GM11168 (cell line): ENCODE data around the gene EFCAB12.

ENCODE experiments used
- in situ Hi-C: fragments of 300-500 bp; cut with MboI; formaldehyde crosslinking; loops from one replicate; pipeline ENCODE4 v1.12.0; 2022; ENCODE audit warnings: low sequenced_read_pairs; ENCODE audit not compliant: unreplicated experiment

EFCAB12 gene

GRCh38 chr3:129448186-129448895, 19.9 kb upstream of the EFCAB12 start:
- in situ Hi-C loops = no loop called here

DNA sequence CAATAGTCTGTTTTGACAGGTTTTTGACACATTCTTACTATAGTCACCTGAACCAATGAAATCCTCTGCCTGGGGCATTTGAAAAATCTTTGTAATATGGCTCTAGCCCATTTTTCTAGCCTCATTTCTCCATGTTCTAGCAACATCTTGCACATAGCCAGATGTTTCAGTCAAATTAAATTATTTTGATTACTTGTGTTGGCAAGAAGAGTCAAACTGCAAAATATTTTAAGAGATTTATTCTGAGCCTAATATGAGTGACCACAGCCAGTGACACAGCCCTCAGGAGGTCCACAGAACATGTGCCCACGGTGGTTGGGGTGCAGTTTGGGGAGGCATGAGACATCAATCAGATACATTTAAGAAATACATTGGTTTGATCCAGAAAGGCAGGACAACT, 18.5 kb upstream of the EFCAB12 start:
- in situ Hi-C loops = no loop called here

DNA sequence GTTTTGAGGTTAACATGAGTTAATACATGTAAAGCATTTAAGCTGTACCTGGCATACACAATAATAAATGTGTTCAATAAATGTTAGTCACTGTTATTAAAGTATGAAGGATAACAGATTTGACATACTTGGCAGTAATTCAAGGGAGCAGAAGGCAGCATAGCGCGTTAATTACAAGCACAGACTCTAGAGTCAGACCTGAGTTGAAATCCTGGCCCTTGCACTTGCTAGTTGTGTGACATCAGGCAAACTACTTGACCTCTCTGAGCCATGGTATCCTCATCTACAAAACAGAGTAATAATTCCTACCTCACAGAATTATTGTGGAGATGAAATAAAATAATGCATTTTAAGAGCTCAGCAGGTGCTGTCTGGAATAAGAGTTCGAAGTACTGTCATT, 17.0 kb upstream of the EFCAB12 start:
- in situ Hi-C loops = no loop called here

DNA sequence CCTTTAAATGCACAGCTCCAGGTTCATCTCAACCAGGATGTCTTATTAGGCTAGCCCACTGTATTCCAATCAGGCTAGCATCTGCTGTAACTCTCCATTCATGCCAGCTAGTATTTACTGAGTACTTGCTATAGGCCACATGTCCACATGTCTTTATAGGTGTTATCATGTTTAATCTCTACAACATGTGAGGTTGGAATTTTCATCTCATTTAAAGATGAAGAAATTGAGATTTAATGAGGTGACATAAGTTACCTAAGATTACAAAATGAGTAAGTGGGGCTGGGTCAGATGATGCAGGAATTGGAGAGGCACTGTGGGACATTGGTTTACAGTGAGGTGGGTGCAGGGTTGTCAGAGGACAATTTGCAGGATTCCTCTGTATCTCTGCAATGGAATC, 14.5 kb upstream of the EFCAB12 start:
- in situ Hi-C loops = no loop called here

- in situ Hi-C loops = no loop called here
These were observed 14.1 kb upstream of the EFCAB12 start for GRCh38 chr3:129442486-129442885.

- in situ Hi-C loops = no loop called here
These were observed 13.3 kb upstream of the EFCAB12 start for GRCh38 chr3:129441782-129442181.

GRCh38 chr3:129441215-129441614, 12.8 kb upstream of the EFCAB12 start:
- in situ Hi-C loops = no loop called here

DNA sequence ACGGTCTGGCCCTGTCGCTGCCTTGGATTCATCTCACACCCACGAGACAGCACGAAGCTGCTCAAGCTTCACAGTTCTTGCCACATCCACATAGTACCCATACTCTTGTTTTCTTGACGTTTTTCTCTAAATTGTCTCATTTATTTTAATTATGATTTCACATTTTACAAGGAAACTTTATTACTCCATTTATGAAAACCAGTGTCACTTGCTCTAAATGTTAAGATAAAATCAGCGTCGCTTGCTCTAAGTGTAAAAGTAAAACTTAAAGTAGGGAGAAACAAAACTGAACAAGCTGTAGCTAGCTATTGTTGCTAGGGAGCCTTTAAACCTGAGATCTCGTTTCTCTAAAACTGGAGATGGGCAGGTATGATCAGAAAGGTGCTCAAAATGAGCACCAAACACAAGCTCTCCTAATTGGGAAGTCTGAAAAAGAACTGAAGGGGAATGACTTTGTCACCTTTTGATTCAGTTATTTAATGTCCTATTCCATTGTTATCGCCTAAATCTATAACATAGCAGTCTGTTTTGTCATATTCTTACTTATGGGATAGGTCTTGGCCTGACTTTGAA, 12.3 kb upstream of the EFCAB12 start:
- in situ Hi-C loops = no loop called here

DNA sequence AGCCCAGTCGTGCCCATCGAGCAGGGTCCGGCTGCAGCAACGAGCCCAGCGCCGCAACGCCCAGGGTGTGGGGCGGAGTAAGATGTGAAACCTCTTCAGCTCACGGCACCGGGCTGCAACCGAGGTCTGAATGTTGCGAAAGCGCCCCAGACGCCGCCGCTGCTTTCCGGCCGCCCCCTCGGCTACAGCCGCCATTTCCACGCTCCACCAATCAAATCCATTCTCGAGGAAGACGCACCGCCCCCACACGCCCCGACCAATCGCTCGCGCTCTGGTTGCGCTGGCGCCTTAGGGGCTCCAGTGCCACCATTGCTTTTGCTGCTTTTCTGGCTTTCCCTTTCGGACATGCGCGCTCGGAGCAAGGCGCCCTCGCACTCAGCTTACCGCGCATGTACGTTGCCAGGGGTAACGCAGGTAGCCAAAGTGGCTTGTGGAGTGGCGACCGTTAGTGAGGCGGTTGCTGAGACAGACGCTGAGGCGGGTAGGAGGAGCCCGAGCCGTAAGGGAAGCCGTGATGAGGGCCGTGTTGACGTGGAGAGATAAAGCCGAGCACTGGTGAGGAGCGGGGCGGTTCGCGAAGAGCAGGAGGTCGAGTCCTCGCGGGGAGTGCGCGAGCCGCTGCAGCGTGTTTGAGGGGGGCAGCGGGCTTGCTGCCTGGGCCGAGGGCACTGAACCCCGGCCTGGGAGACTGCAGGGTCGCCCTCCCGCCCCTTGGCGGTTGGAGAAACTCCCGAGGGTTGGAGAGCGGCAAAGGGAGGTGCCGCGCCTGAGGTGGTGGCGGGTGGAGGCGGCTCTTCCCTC, 11.6 kb upstream of the EFCAB12 start, which contains the start of the genes IFT122 and MBD4:
Gene IFT122 (plus strand): TSS at position 408 of the 801 bp plus-strand sequence. CDS start 107 bp downstream, at position 515.
Gene MBD4 (minus strand): TSS at position 132 of the 801 bp plus-strand sequence. CDS start 115 bp downstream, at position 17.
- in situ Hi-C loops = no loop called here

- in situ Hi-C loops = no loop called here
These were observed 10.9 kb upstream of the EFCAB12 start for GRCh38 chr3:129439226-129439816.

GRCh38 chr3:129435367-129435766, 6.9 kb upstream of the EFCAB12 start:
- in situ Hi-C loops = no loop called here

DNA sequence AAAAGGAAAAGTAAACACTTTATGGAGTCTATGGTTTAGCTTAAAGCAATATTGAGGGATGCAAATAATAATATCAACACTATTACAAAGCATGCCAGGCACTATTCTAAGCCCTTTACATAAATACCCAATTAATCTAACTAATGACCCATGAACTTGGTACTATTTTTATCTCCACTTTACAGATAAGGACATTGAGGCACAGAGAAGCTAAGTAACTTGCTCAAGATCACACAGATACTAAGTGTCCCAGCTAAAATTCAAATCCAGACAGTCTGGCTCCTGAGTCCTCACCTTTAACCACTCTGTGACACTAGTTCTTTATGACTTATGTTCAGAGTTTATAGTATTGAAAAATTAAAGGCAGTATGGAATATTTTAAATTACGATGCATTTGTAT, 5.7 kb upstream of the EFCAB12 start:
- in situ Hi-C loops = no loop called here

- in situ Hi-C loops = no loop called here
These were observed 5.1 kb upstream of the EFCAB12 start for GRCh38 chr3:129433565-129433964.

DNA sequence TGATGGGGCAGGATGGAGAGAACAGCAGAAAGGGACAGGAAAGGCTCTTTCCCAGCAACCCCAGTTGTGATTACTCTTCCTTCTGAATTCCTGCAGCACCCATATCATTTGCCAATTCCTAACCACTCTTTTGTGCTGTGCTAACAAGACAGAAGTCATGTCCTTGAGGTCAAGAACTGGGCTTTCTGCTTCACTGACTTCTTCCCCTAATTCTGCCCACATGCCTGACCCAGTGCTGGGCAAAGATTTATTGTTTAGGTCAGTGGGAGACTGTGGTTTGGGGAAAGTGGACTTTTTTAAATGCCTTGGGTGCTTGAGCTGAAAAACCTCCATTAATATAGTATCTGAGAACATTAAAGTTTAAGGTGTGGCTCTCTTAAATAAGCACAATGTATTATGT, 4.2 kb upstream of the EFCAB12 start:
- in situ Hi-C loops = no loop called here

DNA sequence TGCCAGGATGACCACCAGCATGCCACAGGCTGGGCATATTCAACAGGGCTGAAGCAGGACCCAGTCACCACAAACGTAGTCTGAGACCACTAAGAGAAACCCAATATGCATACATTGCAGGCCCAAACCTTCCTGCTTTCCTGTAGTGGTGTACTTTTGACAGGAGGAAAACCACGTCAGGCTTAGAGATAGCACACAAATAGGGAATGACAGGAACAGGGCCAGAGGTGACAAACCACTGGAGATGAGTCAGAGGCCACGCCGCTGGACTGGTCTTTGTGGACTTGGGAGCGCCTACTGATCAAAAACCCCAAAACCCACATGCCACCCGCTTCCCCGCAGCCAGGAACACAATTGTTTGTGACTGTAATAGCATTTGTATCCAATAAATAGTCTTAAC, 3.6 kb upstream of the EFCAB12 start:
- in situ Hi-C loops = no loop called here

DNA sequence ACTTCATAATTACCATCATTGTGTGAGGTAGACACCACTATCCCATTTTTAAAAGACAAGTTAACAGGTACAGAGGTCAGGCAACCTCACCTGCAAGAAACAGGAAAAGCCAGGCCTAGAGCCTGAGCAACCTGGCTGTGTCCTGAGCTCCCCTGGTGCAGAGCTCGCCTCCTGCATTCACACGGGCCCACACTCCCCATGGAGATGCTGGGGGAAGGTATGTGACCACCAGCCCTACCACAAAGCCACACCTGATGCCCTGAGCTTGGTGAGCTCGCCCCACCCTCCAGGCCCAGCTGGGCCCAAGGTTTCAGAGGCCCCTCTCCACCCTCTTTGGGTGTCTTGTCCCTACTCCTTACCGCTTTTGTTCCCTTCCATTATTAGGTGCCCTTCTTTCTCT, 1.2 kb upstream of the EFCAB12 start:
- in situ Hi-C loops = no loop called here

DNA sequence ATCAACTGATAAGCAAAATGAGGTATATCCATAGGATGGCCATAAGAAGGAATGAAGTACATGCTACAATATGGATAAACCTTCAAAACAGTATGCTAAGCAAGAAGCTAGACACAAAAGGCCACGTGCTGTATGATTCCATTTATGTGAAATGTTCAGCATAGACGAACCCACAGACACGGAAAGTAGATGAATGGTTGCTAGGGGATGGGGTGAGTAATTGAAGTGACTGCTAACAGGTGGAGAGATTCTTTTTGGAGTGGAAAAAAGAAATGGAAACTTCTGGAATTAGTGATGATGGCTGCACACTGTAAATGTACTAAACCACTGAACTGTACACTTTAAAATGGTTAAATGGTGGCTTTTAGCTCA, 630 bp upstream of the EFCAB12 start:
- in situ Hi-C loops = no loop called here

DNA sequence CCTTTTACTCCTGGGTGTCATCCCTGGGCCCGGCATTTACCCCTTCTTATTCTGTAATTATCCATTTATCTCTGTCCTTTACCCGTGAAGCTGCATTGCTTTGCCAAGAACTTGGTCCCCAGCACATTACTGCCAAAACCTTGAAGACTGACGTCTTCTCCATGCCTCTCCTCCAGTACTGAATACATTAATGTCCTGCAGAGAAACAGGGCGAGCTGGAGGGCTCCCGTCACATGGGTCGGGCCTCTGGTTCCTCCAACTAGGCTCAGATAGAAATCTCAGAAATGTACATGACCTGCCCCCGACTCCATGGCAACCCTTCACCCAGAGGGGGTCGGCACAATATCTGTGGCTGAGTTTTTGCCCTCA, 445 bp downstream of the EFCAB12 start:
- in situ Hi-C loops = no loop called here

DNA sequence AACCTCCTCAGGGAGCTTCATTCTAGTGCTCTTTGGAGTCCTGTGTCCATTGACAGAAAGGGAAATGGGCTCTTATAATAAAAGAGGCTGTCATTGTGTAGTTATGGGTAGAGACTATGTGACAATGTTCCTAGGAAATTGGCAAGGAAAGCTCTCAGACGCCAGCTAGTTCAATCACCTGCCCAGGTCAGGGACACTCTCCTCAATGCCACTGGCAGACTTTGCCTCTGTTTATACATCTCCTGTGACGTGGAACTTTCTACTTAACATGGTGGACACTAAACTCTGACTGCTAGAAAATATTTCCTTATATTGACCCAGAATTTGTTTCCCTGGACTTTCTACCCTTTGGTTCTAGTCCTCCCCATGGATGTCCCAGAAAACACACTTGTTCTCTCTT, 2.8 kb downstream of the EFCAB12 start:
- in situ Hi-C loops = no loop called here

- in situ Hi-C loops = no loop called here
These were observed 3.2 kb downstream of the EFCAB12 start for GRCh38 chr3:129425213-129425612.
